Measurements from ENCODE around the gene WDR88.
"Not testable (repeated sequence)": the region's sequence is repeated elsewhere in the genome, so short reads cannot be mapped to it uniquely, and the experiment has no call there.

DNA sequence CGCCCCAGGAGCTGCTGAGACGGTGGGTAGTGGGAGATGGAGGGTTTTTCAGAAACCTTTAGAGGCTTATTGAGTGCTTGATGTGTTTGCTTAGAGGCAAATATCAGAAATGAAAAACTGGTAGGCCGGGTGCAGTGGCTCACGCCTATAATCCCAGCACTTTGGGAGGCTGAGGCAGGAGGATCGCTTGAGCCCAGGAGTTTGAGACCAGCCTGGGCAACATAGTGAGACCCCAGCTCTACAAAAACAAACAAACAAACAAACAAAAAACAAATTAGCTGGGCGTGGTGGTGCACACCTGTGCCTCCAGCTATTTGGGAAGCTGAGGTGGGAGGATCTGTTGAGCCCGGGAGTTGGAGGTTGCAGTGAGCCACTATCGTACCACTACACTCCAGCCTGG, 5.2 kb upstream of the WDR88 start:
- TF ChIP-seq, protein P1, sequence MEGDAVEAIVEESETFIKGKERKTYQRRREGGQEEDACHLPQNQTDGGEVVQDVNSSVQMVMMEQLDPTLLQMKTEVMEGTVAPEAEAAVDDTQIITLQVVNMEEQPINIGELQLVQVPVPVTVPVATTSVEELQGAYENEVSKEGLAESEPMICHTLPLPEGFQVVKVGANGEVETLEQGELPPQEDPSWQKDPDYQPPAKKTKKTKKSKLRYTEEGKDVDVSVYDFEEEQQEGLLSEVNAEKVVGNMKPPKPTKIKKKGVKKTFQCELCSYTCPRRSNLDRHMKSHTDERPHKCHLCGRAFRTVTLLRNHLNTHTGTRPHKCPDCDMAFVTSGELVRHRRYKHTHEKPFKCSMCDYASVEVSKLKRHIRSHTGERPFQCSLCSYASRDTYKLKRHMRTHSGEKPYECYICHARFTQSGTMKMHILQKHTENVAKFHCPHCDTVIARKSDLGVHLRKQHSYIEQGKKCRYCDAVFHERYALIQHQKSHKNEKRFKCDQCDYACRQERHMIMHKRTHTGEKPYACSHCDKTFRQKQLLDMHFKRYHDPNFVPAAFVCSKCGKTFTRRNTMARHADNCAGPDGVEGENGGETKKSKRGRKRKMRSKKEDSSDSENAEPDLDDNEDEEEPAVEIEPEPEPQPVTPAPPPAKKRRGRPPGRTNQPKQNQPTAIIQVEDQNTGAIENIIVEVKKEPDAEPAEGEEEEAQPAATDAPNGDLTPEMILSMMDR (IDR thresholded peaks at IDR 0.05 in 4 of 5, conservative IDR thresholded peaks at IDR 0.05 in 1 of 5): not testable (repeated sequence)
- TF ChIP-seq POLR2A (IDR thresholded peaks at IDR 0.05): not testable (repeated sequence)

All from gastrocnemius medialis (tissue), 4 donors.